ENCODE measurements around the gene APOO.

APOO gene

GRCh38 chrX:23907498-23908218 lies at the start of gene APOO, which contains the start of gene CXorf58:
APOO (minus strand) TSS chrX:23907938; CDS start chrX:23907702, 236 bp downstream.
CXorf58 (plus strand) TSS chrX:23908006; CDS start chrX:23910303, 2,297 bp downstream.
- peak; percentile 84 to 87 for DNase-seq

- DNase-seq: no peak
These were observed 46.7 kb upstream of the APOO start for GRCh38 chrX:23954396-23954795.

- DNase-seq: no peak
These were observed 46.2 kb upstream of the APOO start for GRCh38 chrX:23953908-23954269.

- DNase-seq: peak; percentile 14 to 17
These were observed 45.5 kb upstream of the APOO start for GRCh38 chrX:23952984-23953907.

- DNase-seq: no peak
These were observed 44.7 kb upstream of the APOO start for GRCh38 chrX:23952391-23952790.

- no peak for DNase-seq
These were observed 37.5 kb upstream of the APOO start for GRCh38 chrX:23945206-23945605.

DNA sequence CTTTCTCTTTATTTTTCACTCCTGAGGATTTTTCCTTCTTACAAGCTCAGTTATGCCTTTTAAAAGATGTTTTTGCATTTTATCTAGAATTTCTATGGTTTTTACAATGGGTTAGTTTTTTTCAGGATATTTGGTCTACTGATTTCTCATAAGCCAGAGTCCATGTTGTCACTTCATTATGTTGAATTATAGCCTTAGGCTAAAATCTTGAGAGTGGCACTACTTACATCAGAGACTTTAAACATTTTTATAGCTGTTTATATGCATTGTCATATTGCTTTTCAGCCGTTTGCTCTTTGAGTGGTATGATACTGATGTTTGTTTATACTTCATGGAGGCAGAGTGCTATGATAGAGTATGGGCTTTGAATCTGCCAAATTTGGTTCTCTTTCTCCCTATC lies 36.5 kb upstream of the APOO start:
- no peak for DNase-seq

DNA sequence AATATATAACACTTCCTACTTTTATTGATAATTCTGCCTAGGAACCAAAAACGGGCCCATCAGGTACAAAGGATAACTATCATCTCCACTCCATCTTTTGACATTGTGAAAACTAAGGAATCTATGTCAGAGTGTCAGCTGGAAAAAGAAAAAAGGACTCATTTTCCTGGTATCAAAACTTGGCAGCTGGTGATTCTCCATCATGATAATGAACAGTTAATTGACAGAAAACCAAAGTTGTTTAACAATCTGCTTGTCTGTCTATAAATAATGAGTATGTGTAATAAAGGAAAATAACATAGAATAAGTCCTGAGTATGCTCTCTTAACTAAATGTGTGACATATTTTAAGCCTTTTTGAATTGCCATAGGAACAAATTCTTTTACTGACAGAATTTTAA lies 31.5 kb upstream of the APOO start:
- DNase-seq: no peak

DNA sequence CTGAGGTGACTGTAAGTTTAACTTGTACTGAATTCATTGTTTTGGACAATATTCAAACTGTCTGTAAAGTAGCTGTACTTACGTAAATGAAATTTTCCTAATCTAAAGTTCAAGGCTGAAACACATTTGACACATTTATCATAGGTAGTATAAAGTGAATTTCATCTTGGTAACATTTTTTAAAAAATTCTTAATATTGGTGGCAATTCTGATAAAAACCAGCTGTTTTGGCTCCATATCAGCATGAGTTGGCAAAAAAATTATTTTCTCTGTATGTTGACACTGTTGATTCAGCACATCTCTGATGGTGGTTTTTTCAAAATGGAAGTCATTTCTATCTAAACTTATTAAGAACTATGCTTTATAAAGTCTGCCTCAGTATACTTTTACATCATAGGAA lies 31.0 kb upstream of the APOO start:
- no peak for DNase-seq

DNA sequence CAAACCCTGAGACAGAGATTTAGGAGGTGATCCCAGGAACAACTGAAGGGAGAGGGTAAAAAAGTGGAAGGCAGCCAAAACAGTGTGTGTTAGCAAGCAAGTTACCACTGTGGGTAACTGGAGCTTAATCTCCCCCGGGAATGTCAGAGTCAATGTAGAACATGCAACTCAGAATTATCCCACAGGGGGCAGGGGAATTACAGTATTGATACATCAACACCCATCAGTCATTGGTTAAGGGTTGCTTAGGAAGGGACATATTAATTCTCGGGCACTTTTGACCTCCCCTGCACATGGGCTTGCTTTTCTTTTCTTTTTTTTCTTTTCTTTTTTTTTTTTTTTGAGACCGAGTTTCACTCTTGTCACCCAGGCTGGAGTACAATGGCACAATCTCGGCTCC lies 29.4 kb upstream of the APOO start:
- no peak for DNase-seq

GRCh38 chrX:23936180-23936579 lies 28.4 kb upstream of the APOO start:
- DNase-seq: no peak

GRCh38 chrX:23935106-23935505 lies 27.4 kb upstream of the APOO start:
- no peak for DNase-seq

GRCh38 chrX:23932046-23932445 lies 24.3 kb upstream of the APOO start:
- no peak for DNase-seq

DNA sequence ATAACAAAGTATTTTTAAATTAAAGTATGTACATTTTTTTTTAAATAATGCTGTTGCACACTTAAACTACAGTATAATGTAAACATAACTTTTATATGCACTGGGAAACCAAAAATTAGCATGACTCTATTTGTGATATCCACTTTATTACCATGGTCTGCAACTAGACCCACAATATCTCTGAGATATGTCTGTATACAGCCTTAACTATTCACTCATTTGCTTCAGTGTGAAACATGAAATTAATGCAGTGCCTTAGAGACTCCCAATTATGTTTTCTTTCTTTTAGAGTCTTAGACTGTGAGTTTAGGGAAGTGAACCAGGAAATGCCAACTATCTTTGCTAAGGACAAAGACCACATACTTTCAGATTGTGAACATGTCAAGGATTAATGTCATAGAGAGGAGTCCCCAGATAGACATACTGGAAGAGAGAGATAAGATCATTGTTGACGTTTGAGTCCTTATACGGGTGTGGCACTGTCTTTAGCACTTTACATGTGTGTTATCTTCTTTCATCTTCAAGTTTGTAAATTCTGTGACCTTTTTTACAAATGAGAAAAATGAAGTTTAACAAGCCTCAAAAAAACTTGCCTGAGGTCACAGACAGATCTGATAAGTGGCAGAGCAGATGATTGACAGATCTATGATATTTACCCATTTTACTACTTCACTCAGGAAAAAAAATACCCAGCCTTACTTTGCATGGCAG lies 23.3 kb upstream of the APOO start:
- no peak for DNase-seq

DNA sequence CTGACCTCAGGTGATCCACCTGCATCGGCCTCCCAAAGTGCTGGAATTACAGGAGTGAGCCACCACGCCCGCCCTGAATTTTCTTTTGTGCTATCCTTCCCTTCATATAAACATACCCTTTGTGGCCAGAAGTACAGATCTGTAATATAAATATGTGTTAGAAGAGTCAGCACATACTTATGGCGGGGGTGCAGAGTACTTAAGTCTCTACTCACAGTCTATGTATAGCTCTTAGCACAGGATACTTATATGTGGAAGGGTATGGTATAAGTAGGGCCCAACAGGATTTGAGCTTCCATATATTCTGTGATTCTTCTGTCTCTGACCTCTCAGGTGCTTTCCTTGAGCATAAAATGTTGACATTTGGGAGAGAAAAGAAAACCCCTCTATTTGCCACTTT lies 18.3 kb upstream of the APOO start:
- DNase-seq: no peak

DNA sequence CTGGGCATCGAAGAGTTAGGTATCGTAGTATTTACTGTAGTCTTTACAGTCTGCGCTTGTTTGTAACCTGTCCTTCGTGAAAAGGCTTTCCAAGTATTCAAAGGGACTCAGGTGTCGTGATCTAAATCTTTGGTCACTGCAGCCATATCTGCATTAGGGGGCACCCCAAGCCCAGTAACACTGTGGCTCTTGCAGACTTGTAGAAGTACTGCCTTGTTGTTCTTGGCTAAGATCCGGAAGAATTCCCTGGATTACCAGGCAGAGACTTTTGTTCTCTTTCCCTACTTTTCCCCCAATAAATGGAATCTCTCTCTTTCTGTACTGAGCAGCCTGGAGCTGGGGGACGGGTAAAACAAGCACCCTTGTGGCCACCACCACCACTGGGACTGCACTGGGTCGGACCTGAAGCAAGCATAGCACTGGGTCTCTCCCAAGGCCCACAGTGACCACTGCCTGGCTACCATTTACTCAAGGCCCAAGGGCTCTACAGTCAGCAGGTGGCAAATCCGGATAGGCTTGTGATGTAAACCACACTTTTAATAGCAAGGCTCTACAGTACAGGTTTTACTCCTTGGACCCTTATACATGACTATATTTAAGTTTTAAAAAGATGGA lies 12.1 kb upstream of the APOO start:
- no peak for DNase-seq

DNA sequence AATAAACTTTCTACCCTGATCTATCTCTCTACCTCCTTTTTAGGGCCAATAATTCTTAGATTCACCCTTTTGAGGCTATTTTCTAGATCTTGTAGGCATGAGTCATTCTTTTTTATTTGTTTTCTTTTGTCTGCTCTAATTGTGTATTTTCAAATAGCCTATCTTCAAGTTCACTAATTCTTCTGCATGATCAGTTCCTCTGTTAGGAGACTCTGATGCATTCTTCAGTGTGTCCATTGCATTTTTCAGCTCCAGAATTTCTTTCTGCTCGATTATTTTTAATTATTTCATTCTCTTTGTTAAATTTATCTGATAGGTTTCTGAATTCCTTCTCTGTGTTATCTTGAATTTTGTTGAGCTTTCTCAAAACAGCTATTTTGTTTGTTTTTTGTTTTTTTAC lies 11.4 kb upstream of the APOO start:
- no peak for DNase-seq

GRCh38 chrX:23911126-23911835 lies 3.5 kb upstream of the APOO start:
- DNase-seq: no peak

GRCh38 chrX:23908219-23909004 lies 674 bp upstream of the APOO start:
- no peak for DNase-seq

DNA sequence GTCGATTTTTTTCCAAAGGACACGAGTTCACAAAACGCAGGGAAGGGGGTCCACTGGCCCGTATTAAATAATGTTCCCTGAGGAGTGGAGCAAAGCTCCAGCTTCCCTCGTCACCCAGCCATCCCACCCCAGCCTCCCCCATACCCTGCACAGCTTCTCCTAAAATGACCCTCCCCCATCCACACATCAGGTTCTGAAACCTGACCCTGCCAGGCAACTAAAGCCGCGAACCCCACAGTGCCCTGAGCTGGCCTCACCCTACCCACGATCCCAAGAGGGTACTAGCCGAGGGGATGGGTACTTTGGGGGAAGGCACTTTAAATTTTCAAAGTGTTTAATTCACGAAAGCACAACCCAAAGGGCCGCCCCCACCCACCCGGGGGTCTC lies 634 bp downstream of the APOO start:
- DNase-seq: no peak

- DNase-seq: no peak
These were observed 3.6 kb downstream of the APOO start for GRCh38 chrX:23904096-23904495.

DNA sequence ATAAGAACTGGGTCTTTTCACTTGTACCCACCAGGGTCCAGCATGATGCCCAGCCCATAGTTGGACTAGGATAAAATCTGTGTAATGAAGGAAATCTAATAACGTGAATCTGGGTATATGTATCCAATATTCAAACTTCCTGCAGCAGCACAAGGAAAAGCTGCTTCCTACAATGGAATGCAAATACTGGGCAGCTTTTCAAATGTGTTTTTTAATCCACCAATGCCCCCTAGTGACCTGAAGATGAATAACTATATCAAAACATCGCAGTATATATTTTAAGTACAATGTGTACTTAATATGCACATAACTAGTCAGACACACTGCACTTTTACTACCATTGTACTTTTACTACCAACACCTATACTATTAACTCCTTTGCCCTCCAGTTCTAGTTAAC lies 5.3 kb downstream of the APOO start:
- no peak for DNase-seq
